ENCODE measurements around the gene MBD5.

DNA sequence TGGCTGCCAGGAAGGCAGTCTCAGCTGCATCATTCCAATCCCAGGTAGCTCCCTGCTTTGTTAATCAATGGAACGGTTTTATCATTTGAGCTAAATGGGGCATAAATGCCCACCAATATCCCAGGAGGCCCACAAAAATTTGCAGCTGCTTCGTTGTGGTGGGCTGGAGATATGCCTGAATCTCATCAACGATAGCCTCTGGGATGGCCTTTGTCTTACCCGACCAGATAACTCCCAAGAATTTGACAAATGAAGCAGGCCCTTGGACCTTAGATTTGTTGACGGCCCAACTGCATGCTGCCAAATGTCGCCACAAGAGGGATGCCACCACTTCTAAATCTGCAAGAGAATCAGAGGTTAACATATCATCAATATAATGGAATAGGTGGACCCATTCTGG, 236.4 kb downstream of the MBD5 start:
- TF ChIP-seq, protein P1, sequence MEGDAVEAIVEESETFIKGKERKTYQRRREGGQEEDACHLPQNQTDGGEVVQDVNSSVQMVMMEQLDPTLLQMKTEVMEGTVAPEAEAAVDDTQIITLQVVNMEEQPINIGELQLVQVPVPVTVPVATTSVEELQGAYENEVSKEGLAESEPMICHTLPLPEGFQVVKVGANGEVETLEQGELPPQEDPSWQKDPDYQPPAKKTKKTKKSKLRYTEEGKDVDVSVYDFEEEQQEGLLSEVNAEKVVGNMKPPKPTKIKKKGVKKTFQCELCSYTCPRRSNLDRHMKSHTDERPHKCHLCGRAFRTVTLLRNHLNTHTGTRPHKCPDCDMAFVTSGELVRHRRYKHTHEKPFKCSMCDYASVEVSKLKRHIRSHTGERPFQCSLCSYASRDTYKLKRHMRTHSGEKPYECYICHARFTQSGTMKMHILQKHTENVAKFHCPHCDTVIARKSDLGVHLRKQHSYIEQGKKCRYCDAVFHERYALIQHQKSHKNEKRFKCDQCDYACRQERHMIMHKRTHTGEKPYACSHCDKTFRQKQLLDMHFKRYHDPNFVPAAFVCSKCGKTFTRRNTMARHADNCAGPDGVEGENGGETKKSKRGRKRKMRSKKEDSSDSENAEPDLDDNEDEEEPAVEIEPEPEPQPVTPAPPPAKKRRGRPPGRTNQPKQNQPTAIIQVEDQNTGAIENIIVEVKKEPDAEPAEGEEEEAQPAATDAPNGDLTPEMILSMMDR (conservative IDR thresholded peaks at IDR 0.05; ENCODE audit: low read length): no peak
- no peak for TF ChIP-seq EZH2phosphoT487 (IDR thresholded peaks at IDR 0.05; ENCODE audit: borderline replicate concordance, low read depth, low read length)
